AG04449 (cell line): ENCODE data around the gene NPC1.
"Not testable (repeated sequence)": the region's sequence is repeated elsewhere in the genome, so short reads cannot be mapped to it uniquely, and the experiment has no call there.

ENCODE experiments used
- CTCF ChIA-PET: fragments of 350-600 bp; formaldehyde crosslinking; extraction: SDS; loops from one replicate; lab custom pipeline; 2021; ENCODE audit warnings: antibody characterized with exemption; lab: Yijun Ruan, JAX
- POLR2A ChIA-PET: fragments of 400-600, 350-600 bp; formaldehyde crosslinking; extraction: SDS; loops from one replicate; lab custom pipeline; 2020; ENCODE audit warnings: antibody characterized with exemption, inconsistent platforms; lab: Yijun Ruan, JAX
- DNase-seq: peaks from one replicate; pipeline ENCODE4 v3.0.0-alpha.2; 2010; ENCODE audit warnings: low read depth, low spot score
- H3K4me3 ChIP-seq: 2 replicates; pipeline ENCODE4 v1.5.1; 2011; ENCODE audit warnings: low read depth, mild to moderate bottlenecking, control low read depth, low read length
- TF ChIP-seq, protein P1 (sequence below): IDR thresholded peaks from one replicate; pipeline ENCODE4 v1.5.1; 2011; ENCODE audit warnings: mild to moderate bottlenecking, moderate library complexity, low read length, control low read depth, inconsistent platforms; ENCODE audit not compliant: insufficient read depth; ENCODE audit errors: missing control alignments

Gene NPC1

GRCh38 chr18:23499291-23499781 lies 87.0 kb downstream of the NPC1 start:
- ChIA-PET POLR2A (no interaction called here), CTCF (interaction anchor here (1.2 to 4.2 kb wide), 10 partner anchors 13 to 321 kb away, joined by 3 to 53 read pairs (median 7); partner anchors contain the start of gene RIOK3)
- no peak overlapping the region for H3K4me3 ChIP-seq
- peak; percentile 36 for DNase-seq
- TF ChIP-seq, protein P1, sequence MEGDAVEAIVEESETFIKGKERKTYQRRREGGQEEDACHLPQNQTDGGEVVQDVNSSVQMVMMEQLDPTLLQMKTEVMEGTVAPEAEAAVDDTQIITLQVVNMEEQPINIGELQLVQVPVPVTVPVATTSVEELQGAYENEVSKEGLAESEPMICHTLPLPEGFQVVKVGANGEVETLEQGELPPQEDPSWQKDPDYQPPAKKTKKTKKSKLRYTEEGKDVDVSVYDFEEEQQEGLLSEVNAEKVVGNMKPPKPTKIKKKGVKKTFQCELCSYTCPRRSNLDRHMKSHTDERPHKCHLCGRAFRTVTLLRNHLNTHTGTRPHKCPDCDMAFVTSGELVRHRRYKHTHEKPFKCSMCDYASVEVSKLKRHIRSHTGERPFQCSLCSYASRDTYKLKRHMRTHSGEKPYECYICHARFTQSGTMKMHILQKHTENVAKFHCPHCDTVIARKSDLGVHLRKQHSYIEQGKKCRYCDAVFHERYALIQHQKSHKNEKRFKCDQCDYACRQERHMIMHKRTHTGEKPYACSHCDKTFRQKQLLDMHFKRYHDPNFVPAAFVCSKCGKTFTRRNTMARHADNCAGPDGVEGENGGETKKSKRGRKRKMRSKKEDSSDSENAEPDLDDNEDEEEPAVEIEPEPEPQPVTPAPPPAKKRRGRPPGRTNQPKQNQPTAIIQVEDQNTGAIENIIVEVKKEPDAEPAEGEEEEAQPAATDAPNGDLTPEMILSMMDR, result no peak

- ChIA-PET POLR2A (no interaction called here), CTCF (interaction anchor here (0.7 to 4.2 kb wide), 30 partner anchors 9 to 621 kb away, joined by 3 to 53 read pairs (median 4); partner anchors contain the start of gene RIOK3)
- DNase-seq, result peak; percentile 28
- no peak overlapping the region for H3K4me3 ChIP-seq
- TF ChIP-seq, protein P1, result peak; percentile 89
Observed at GRCh38 chr18:23498877-23499276, 87.4 kb downstream of the NPC1 start.

GRCh38 chr18:23498117-23498516 lies 88.2 kb downstream of the NPC1 start:
- TF ChIP-seq, protein P1, result no peak
- no peak overlapping the region for H3K4me3 ChIP-seq
- ChIA-PET POLR2A (no interaction called here), CTCF (interaction anchor here (0.7 to 4.2 kb wide), 32 partner anchors 8 to 622 kb away, joined by 3 to 53 read pairs (median 4); partner anchors contain the start of gene RIOK3)
- DNase-seq, result no peak

- POLR2A ChIA-PET, result no interaction called here
Observed at GRCh38 chr18:23495723-23496440, 90.4 kb downstream of the NPC1 start.

GRCh38 chr18:23494992-23495391 lies 91.3 kb downstream of the NPC1 start:
- POLR2A ChIA-PET, result no interaction called here
- H3K4me3 ChIP-seq, result no peak overlapping the region
- DNase-seq, result no peak
- TF ChIP-seq, protein P1, result no peak
- CTCF ChIA-PET, result interaction anchor here (1.2 kb wide), 1 partner anchor 10 kb away, joined by 3 read pairs; no protein-coding TSS in a partner anchor

More at GRCh38 chr18:23495723-23496440, 90.4 kb downstream of the NPC1 start:
- no peak for DNase-seq
- no peak overlapping the region for H3K4me3 ChIP-seq
- TF ChIP-seq, protein P1, result no peak
- CTCF ChIA-PET, result interaction anchor here (1.4 to 4.2 kb wide), 3 partner anchors 10 to 208 kb away, joined by 4 to 53 read pairs (median 26); no protein-coding TSS in a partner anchor

- TF ChIP-seq, protein P1, result no peak
- no peak for DNase-seq
- ChIA-PET POLR2A (no interaction called here), CTCF (interaction anchor here (1.2 kb wide), 1 partner anchor 11 kb away, joined by 3 read pairs; no protein-coding TSS in a partner anchor)
- no peak overlapping the region for H3K4me3 ChIP-seq
Observed at GRCh38 chr18:23493654-23494053, 92.7 kb downstream of the NPC1 start.

DNA sequence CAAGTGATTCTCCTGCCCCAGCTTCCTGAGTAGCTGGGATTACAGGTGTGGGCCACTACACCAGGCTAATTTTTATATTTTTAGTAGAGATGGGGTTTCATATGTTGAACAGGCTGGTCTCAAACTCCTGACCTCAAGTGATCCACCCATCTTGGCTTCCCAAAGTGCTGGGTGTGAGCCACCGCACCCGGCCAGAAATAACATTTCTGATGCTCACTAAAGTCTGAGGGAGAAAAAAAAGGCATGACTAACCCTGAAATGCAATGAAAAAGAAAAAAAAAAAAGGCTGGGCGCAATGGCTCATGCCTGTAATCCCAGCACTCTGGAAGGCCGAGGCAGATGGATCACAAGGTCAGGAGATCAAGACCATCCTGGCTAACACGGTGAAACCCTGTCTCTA lies 96.7 kb downstream of the NPC1 start:
- POLR2A ChIA-PET, DNase-seq, H3K4me3 ChIP-seq: not testable (repeated sequence)
- CTCF ChIA-PET, result interaction anchor here (0.7 to 6.3 kb wide), 2 partner anchors 8 to 9 kb away, joined by 3 to 53 read pairs; no protein-coding TSS in a partner anchor
